Measurements from ENCODE around the gene CRHR1.

- no peak for TF ChIP-seq EP300 (IDR thresholded peaks at IDR 0.05)
- TF ChIP-seq, protein P1, sequence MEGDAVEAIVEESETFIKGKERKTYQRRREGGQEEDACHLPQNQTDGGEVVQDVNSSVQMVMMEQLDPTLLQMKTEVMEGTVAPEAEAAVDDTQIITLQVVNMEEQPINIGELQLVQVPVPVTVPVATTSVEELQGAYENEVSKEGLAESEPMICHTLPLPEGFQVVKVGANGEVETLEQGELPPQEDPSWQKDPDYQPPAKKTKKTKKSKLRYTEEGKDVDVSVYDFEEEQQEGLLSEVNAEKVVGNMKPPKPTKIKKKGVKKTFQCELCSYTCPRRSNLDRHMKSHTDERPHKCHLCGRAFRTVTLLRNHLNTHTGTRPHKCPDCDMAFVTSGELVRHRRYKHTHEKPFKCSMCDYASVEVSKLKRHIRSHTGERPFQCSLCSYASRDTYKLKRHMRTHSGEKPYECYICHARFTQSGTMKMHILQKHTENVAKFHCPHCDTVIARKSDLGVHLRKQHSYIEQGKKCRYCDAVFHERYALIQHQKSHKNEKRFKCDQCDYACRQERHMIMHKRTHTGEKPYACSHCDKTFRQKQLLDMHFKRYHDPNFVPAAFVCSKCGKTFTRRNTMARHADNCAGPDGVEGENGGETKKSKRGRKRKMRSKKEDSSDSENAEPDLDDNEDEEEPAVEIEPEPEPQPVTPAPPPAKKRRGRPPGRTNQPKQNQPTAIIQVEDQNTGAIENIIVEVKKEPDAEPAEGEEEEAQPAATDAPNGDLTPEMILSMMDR (IDR thresholded peaks at IDR 0.05), result no peak
These were observed 43.4 kb upstream of the CRHR1 start for GRCh38 chr17:45740553-45741330.
